ENCODE data around the gene CHST10.

DNA sequence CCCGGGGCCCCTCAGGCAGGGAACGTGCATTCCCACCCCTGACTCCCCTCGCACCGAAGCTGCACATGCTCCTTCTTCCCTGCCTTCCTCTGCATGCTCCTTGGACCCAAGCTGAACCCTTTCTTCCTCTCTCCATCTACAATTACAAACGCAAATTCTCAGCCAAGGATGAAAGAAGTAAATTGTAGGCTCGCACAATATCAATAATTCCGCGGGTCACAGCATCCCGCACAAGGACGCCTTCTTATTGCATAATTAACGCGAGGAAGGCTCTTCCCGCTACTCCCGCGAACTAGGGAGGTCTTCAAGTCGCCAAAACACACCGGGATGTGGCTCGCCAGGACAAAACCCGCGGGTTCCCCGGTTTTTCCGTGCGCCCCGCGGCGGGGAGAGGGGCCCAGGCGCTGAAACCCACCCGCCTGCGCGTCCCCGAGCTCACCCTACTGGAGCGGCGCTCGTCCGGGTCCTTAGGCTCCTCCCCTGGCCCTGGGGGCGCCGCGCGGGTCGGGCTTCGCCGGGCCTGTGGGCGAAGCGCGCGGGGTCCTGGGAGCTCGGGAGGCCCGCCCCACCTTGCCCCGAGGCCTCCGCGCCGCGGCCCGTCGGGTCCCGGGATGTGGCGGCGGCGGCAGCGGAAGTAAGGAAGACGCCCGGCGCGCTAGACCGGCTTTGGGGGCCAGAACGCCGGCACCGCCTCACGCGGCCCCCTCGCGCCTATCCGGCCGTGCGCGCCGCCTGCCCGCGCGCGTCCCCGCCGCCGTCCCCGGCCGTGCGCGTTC lies at the start of gene CHST10:
- TF ChIP-seq ZNF274 (IDR thresholded peaks at IDR 0.05; ENCODE audit: low read depth, low read length) = no peak
- no peak for TF ChIP-seq YY1 (IDR thresholded peaks at IDR 0.05; ENCODE audit: insufficient read depth, insufficient read length)
